ENCODE measurements around the gene PEX11G.
A peak's percentile ranks its signal among the peaks of the same experiment; 100 is the strongest.

PEX11G gene

DNA sequence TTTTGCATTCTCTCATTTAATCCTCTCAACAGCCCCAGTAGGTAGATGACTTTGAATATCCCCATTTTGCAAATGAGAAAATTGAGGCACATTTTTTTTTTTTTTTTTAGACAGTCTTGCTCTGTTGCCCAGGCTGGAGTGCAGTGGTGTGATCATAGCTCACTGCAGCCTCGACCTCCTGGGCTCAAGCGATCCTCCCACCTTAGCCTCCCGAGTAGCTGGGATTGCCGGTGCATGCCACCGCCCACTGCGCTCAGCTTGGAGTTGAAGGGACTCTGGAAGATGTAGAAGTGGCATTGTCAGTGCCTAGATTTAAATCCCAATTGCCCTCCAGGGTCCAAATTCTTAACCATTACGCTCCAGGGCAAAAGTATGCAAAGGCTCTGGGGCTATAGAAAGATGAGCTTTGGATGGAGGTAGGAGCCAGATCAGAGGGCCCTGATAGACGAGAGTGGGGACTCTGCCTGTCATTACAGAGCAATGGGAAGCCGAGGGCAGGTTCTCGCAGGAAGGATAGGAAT, 32.8 kb upstream of the PEX11G start:
- no peak for DNase-seq (ENCODE audit: low read depth in 3 of 3)

DNA sequence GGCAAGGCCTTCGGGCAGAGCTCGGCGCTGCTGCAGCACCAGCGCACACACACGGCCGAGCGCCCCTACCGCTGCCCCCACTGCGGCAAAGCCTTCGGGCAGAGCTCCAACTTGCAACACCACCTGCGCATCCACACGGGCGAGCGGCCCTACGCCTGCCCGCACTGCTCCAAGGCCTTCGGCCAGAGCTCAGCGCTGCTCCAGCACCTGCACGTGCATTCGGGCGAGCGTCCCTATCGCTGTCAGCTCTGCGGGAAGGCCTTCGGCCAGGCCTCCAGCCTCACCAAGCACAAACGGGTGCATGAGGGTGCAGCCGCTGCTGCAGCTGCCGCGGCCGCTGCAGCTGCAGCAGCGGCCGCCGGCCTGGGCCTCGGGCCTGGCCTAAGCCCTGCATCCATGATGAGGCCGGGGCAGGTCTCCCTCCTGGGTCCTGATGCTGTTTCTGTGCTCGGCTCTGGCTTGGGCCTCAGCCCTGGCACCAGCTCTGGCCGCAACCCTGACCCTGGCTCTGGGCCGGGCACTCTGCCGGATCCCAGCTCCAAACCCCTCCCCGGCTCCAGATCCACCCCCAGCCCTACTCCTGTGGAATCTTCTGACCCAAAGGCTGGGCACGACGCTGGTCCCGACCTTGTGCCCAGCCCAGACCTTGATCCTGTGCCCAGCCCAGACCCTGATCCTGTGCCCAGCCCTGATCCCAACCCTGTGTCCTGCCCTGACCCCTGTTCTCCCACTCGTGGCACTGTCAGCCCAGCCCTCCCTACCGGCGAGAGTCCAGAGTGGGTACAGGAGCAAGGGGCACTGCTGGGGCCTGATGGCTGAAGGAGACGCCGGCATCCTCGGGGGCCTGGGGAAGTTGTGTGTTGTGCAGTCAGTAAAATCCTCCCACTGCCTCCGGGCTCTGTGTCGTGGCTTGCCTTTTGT, 31.6 kb upstream of the PEX11G start:
- DNase-seq (ENCODE audit: low read depth in 3 of 3), result no peak

GRCh38 chr19:7519361-7520130, 30.7 kb upstream of the PEX11G start:
- DNase-seq (ENCODE audit: low read depth in 3 of 3), result no peak

DNA sequence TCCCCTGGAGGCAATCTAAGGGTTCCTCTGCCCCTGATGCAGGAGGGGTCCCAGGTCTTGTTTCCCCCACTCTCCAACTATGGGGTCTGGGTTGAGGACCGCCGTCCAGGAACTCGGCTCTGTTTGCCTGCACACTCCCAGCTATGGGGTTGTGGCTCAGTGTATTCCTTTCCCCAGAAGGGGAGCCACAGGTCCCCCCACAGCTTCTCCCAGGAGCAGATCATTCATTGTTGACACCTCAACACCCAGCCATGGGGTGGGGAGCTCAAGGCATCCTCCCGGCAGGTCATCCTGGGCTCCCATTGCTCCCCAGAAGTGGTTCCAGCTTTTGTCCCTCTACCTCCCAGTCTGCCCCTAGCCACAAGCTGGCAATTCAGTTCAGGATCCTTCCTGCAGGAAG, 28.0 kb upstream of the PEX11G start:
- no peak for DNase-seq (ENCODE audit: low read depth in 3 of 3)

- no peak for DNase-seq (ENCODE audit: low read depth in 3 of 3)
Measured at GRCh38 chr19:7516333-7516732, 27.5 kb upstream of the PEX11G start.

- peak in 1 of 3 experiments; percentile 39 for DNase-seq (ENCODE audit: low read depth in 3 of 3)
Measured at GRCh38 chr19:7515645-7516151, 26.9 kb upstream of the PEX11G start, which contains the start of gene ZNF358. ZNF358 (plus strand) TSS chr19:7516103; CDS start chr19:7519243, 3,140 bp downstream.

DNA sequence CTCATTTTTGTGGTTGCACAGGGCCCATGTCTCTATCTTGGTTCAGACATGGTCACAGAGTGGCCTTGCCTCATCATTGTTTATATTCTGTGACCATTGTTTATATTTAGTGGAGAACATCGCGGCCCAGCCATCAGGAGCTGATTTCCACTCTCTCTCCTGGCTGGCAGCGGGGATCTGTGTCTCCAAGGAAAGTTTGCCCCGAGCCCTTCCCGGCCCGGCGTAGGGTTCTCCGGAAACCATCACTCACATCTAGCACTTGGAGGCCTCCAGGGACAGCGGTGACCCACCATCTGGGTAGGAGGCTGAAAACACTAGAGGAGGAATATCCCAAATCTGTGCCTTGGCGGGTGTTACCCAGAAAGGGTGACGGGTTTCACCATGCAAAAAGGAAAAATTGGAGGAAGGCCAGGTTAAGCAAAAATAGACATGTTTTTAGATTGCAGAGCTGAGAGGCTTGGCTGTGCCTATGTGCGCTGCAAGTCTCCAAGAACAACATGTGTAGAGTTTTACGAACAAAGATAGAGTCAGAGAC, 26.3 kb upstream of the PEX11G start:
- no peak for DNase-seq (ENCODE audit: low read depth in 3 of 3)

- DNase-seq (ENCODE audit: low read depth in 3 of 3), result no peak
Measured at GRCh38 chr19:7513809-7514642, 25.2 kb upstream of the PEX11G start.

GRCh38 chr19:7512400-7512851, 23.6 kb upstream of the PEX11G start:
- DNase-seq (ENCODE audit: low read depth in 3 of 3), result no peak

- no peak for DNase-seq (ENCODE audit: low read depth in 3 of 3)
Measured at GRCh38 chr19:7509625-7510024, 20.8 kb upstream of the PEX11G start.

- DNase-seq (ENCODE audit: low read depth in 3 of 3), result no peak
Measured at GRCh38 chr19:7507884-7508283, 19.0 kb upstream of the PEX11G start.

DNA sequence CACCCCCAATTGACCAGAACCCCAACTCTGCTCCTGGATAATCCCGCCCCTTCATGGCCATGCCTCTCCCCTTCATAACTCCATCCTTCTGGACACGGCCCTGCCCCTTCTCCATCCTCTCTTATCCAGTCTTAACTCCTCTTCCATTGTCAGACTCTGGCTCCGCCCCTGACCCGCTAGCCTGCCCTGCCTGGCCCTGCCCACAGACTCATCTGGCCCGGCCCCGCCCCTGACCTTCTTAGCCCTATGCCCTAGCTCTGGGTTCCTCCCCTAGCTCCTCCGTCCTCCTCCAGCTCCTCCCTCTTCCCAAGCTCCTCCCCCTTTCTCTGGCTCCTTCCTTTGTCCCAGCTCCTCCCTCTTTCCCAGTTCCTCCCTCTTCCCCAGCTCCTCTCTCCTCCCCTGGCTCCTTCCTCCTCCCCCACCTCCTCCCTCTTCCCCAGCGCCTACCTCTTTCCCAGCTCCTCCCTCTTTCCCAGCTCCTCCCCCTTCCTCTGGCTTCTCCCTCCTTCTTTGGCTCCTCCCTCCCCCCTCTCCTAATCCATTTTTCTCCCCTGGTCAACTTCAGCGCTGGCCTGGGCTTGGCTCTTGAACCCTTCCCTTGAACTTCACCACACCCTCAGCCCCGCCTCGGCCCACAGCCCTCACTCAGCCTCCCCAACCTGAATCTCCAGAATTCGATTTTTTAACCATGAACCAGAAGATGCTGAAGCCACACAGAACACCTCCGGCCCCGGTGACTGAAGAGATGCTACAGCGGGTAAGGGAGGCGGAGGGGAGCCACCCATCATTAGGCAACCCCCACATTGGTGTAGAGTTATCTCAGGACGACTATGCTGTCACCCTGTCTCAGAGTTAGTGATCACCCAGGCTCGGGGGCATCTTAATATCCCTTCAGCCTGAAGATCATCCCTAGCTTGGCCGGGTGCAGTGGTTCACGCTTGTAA, 17.8 kb upstream of the PEX11G start:
- peak in 1 of 3 experiments; percentile 59 for DNase-seq (ENCODE audit: low read depth in 3 of 3)

- DNase-seq (ENCODE audit: low read depth in 3 of 3), result no peak
Measured at GRCh38 chr19:7505682-7506384, 17.0 kb upstream of the PEX11G start.

DNA sequence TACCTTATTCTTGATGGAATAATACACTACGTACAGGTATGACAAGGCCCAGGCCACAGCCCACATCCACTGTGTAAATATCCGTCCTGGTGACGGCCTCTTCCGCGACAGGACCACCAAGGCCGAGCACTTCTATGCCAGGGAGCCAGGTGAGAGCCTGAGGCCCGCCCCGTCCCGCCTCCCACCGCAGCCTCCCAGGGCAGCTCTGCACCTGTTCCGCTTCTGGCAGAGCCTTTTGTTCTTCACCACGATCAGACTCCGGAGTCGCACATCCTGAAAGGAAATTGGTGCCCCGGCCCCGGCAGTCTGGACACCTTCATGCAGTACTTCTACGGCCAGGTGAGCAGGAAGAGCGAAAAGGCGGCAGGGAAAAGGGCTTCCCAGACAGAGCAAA, 16.4 kb upstream of the PEX11G start:
- no peak for DNase-seq (ENCODE audit: low read depth in 3 of 3)

- no peak for DNase-seq (ENCODE audit: low read depth in 3 of 3)
Measured at GRCh38 chr19:7504684-7505083, 15.8 kb upstream of the PEX11G start.

DNA sequence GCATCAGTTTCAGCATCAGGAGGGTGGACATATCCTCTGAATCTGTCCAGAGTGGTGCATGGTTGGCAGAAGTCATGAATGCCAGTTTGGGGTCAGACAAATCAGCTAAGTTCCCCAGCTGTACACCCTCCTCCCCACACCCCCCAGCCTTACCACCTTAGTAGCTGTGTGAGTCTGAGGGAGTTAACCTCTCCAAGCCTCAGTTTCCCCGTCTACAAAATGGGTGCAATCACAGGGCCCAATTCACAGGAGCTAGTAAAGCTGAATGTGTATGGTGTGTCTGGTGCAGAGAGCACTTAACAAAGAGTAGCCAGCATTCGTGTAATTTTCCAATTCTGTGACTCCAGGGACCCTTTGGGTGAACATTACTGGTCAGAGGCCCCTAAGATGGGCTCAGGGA, 13.7 kb upstream of the PEX11G start:
- DNase-seq (ENCODE audit: low read depth in 3 of 3), result no peak

DNA sequence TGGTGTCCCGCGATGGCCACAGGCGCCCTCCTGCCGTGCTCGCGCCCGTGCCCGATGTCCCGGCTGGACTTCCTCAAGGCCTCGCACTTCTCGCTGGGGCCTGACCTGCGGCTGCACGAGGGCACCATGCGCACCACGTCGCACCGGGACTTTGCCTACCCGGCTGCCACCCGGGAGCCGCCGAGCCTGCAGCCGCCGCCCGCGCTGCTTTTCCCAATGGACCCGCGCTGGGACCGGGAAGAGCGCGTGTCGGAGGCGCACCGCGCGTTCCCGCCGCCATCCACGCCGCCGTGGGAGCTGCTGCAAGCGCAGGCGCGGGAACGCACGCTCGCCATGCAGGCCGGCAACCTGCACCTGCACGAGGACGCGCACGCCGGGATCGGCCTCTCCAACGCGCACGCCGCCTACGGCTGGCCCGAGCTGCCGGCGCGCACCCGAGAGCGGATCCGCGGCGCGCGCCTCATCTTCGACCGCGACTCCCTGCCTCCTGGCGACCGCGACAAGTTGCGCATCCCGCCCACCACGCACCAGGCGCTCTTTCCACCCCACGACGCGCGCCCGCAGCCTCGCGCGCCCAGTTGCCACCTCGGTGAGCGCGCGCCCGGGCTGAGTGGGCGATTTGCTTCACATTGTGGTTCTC, 12.1 kb upstream of the PEX11G start:
- peak in 2 of 3 experiments; percentile 45 to 74 for DNase-seq (ENCODE audit: low read depth in 3 of 3)

- no peak for DNase-seq (ENCODE audit: low read depth in 3 of 3)
Measured at GRCh38 chr19:7497292-7497691, 8.5 kb upstream of the PEX11G start.

Data from stimulated activated CD4-positive, alpha-beta T cell treated with anti-CD3 and anti-CD28 coated beads, TNF-alpha, amount 100 ng/mL, for 24 hours (primary cell).